SK-N-SH (cell line): ENCODE results near the gene FHIP1B. TPM values are rescaled to one million over a fixed set of nuclear protein-coding genes. Genes with fewer than 3 reads are reported as not detected.

Experiments
- CTCF ChIA-PET: fragments of 300-600, 350-600 bp; formaldehyde crosslinking; extraction: SDS; loops from one replicate; lab custom pipeline; 2021; lab: Yijun Ruan, JAX
- POLR2A ChIA-PET: fragments of 350-600 bp; sonication (Branson Sonifier 250); formaldehyde crosslinking; extraction: SDS; loops from one replicate; lab custom pipeline; 2020; ENCODE audit warnings: antibody characterized with exemption, inconsistent platforms; lab: Yijun Ruan, JAX
- DNase-seq: peaks from one replicate; pipeline ENCODE4 v3.0.0; 2012
- H2AFZ ChIP-seq: fragments of 200-600 bp; sonication (generic); 2 replicates; pipeline ENCODE4 v1.8.1; 2016; ENCODE audit warnings: antibody characterized with exemption, mild to moderate bottlenecking, low read depth
- H3F3A ChIP-seq: fragments of 200-600 bp; sonication (generic); replicated peaks from 2 replicates; pipeline ENCODE3; 2016; ENCODE audit warnings: antibody characterized with exemption, mild to moderate bottlenecking; ENCODE audit not compliant: insufficient read depth
- H3K27ac ChIP-seq, 2 experiments: fragments of 200-500 bp in 1 of 2; fragments of 200-600 bp in 1 of 2; sonication (Bioruptor generic) in 1 of 2; sonication (generic), shearing (Covaris generic) in 1 of 2; 2 replicates each; pipeline versions ENCODE4 v1.5.1 to v1.6.1; 2014 to 2016; ENCODE audit warnings: low read depth in 2 of 2, inconsistent platforms in 1 of 2, low read length in 1 of 2, mild to moderate bottlenecking in 1 of 2, mixed read lengths in 1 of 2
- H3K27me3 ChIP-seq: fragments of 200-600 bp; sonication (generic), shearing (Covaris generic); 2 replicates; pipeline ENCODE4 v1.6.1; 2016; ENCODE audit warnings: mixed run types; ENCODE audit not compliant: insufficient read depth
- H3K36me3 ChIP-seq, 2 experiments: fragments of 200-500 bp in 1 of 2; fragments of 200-600 bp in 1 of 2; sonication (Bioruptor generic) in 1 of 2; sonication (generic) in 1 of 2; replicated peaks in 1 of 2; 2 replicates each; pipeline versions ENCODE3 to v1.5.1; 2014 to 2016; ENCODE audit warnings: low read length in 1 of 2, mild to moderate bottlenecking in 1 of 2; ENCODE audit not compliant: insufficient read depth in 2 of 2, control insufficient read depth in 1 of 2
- H3K4me1 ChIP-seq, 2 experiments: fragments of 200-500 bp in 1 of 2; fragments of 200-600 bp in 1 of 2; sonication (Bioruptor generic) in 1 of 2; sonication (generic), shearing (Covaris generic) in 1 of 2; 2 replicates each; pipeline versions ENCODE4 v1.5.1 to v1.6.1; 2014 to 2016; ENCODE audit warnings: low read depth in 1 of 2, low read length in 1 of 2, mixed run types in 1 of 2; ENCODE audit not compliant: insufficient read depth in 2 of 2, control insufficient read depth in 1 of 2
- H3K4me2 ChIP-seq: fragments of 200-600 bp; sonication (generic), shearing (Covaris generic); 2 replicates; pipeline ENCODE4 v1.6.1; 2017; ENCODE audit warnings: mixed run types
- H3K4me3 ChIP-seq, 2 experiments: fragments of 200-500 bp in 1 of 2; fragments of 200-600 bp in 1 of 2; sonication (Bioruptor generic) in 1 of 2; sonication (generic), shearing (Covaris generic) in 1 of 2; 2 replicates each; pipeline versions ENCODE4 v1.5.1 to v1.8.1; 2014 to 2016; ENCODE audit warnings: low read depth in 2 of 2, inconsistent platforms in 1 of 2, low read length in 1 of 2, mild to moderate bottlenecking in 1 of 2, mixed read lengths in 1 of 2, moderate library complexity in 1 of 2
- H3K79me2 ChIP-seq: fragments of 200-600 bp; sonication (generic); 2 replicates; pipeline ENCODE4 v1.8.1; 2017; ENCODE audit warnings: mild to moderate bottlenecking; ENCODE audit not compliant: insufficient read depth
- H3K9ac ChIP-seq: fragments of 200-600 bp; sonication (generic); 2 replicates; pipeline ENCODE4 v1.6.1; 2017; ENCODE audit warnings: mixed run types
- H3K9me2 ChIP-seq: fragments of 200-600 bp; sonication (generic); 2 replicates; pipeline ENCODE4 v1.6.1; 2017; ENCODE audit warnings: mixed run types
- H3K9me3 ChIP-seq: fragments of 200-600 bp; sonication (generic); 2 replicates; pipeline ENCODE4 v1.6.1; 2017; ENCODE audit warnings: mixed run types, mild to moderate bottlenecking, moderate library complexity
- H4K20me1 ChIP-seq: fragments of 200-600 bp; sonication (generic); 2 replicates; pipeline ENCODE4 v1.6.1; 2017; ENCODE audit warnings: mild to moderate bottlenecking, mixed run types; ENCODE audit not compliant: insufficient read depth
- EP300 ChIP-seq, 2 experiments: IDR thresholded peaks; 2 replicates each; pipeline versions ENCODE4 v1.4.0 to v1.6.1; 2012; ENCODE audit warnings: borderline replicate concordance in 1 of 2, low read depth in 1 of 2, low read length in 1 of 2
- MEF2A ChIP-seq: IDR thresholded peaks from 2 replicates; pipeline ENCODE4 v1.4.0; 2012; ENCODE audit warnings: low read depth, borderline replicate concordance
- PBX3 ChIP-seq: IDR thresholded peaks from 2 replicates; pipeline ENCODE4; 2012
- RCOR1 ChIP-seq: fragments of 150-350 bp; IDR thresholded peaks from 2 replicates; pipeline ENCODE4 v1.6.1; 2017; ENCODE audit warnings: antibody characterized with exemption, low read length
- SIN3A ChIP-seq: IDR thresholded peaks from 2 replicates; pipeline ENCODE4 v1.6.1; 2012; ENCODE audit warnings: low read depth, mild to moderate bottlenecking, low read length, moderate library complexity, borderline replicate concordance
- SMC3 ChIP-seq: IDR thresholded peaks from 2 replicates; pipeline ENCODE4 v1.6.1; 2012; ENCODE audit warnings: low read depth, low read length, improper control_type of control experiment
- USF2 ChIP-seq: fragments of 150-350 bp; IDR thresholded peaks from 2 replicates; pipeline ENCODE4 v1.6.1; 2017; ENCODE audit warnings: antibody characterized with exemption, low read length, low read depth, borderline replicate concordance
- YY1 ChIP-seq: IDR thresholded peaks from 2 replicates; pipeline ENCODE4 v1.4.0; 2012; ENCODE audit warnings: low read depth, mild to moderate bottlenecking
- ZBTB33 ChIP-seq: IDR thresholded peaks from 2 replicates; pipeline ENCODE4 v1.4.0; 2012; ENCODE audit warnings: low read depth, borderline replicate concordance
- WGBS: methylation state at CpG from one replicate; pipeline ENCODE4 v1.1.6; 2017; ENCODE audit warnings: low lambda C conversion rate; 5-methylcytosine and 5-hydroxymethylcytosine counted together
- polyA plus RNA-seq, 3 experiments: library from polyadenylated mRNA; depleted of rRNA; stranded (reverse); fragments of >200 nt; gene quantifications; 2 replicates each; pipeline ENCODE4 v1.2.3, GENCODE V29; 2012

Gene FHIP1B
- polyA plus RNA-seq, 1 of the 3 experiments (the other 2 are of a cell fraction): 26.3 TPM

- no peak for DNase-seq
- no peaks in the 10 kb centered on the region for H4K20me1 ChIP-seq
- H3K4me1 ChIP-seq: no peaks in the 10 kb centered on the region
- no peak within 1 kb of the TSS for H3K9ac ChIP-seq
- no peak within 1 kb of the TSS for H3K4me3 ChIP-seq
- H2AFZ ChIP-seq: no peak within 1 kb of the TSS
- TF ChIP-seq SIN3A (no peak), MEF2A (no peak), RCOR1 (no peak), SMC3 (no peak), USF2 (no peak), EP300 (IDR thresholded peaks at IDR 0.05; ENCODE audit: borderline replicate concordance in 1 of 2, low read depth in 1 of 2, low read length in 1 of 2) (no peak), PBX3 (no peak), ZBTB33 (no peak), YY1 (no peak)
- H3K4me2 ChIP-seq: no peak within 1 kb of the TSS
- 0% methylated on average over 1 of the region's 1 CpG for WGBS
- H3K36me3 ChIP-seq: no peaks in the 10 kb centered on the region
- no peak within 1 kb of the TSS for H3K27ac ChIP-seq
- H3K79me2 ChIP-seq: no peaks in the 10 kb centered on the region
- no peaks in the 10 kb centered on the region for H3K9me2 ChIP-seq
- ChIA-PET POLR2A (no interaction called here), CTCF (no interaction called here)
- no peaks in the 10 kb centered on the region for H3F3A ChIP-seq
- no peaks in the 10 kb centered on the region; the same call in 1 of the 2 replicates for H3K27me3 ChIP-seq
- no peaks in the 10 kb centered on the region for H3K9me3 ChIP-seq
These were observed 64.2 kb downstream of the FHIP1B start, which contains the start of gene OR52B2 for GRCh38 chr11:6170226-6170625. OR52B2 (minus strand) TSS chr11:6170326; CDS start chr11:6170326, 0 bp downstream.

Other genes with a start within 250 kb of the FHIP1B start
- gene OR52L1, start 247.7 kb downstream of the FHIP1B start, polyA plus RNA-seq (2012; rRNA removed): not detected in 2 replicates
- gene OR56A4, start 227.7 kb downstream of the FHIP1B start, polyA plus RNA-seq (2012; rRNA removed): not detected in 2 replicates
- not detected in 2 replicates for gene OR56A1, start 203.9 kb downstream of the FHIP1B start, polyA plus RNA-seq (2012; rRNA removed)
- gene OR56B4, start 127.0 kb downstream of the FHIP1B start, polyA plus RNA-seq (2012; rRNA removed): not detected in 2 replicates
- not detected in 2 replicates for gene OR52B2, start 64.3 kb downstream of the FHIP1B start, polyA plus RNA-seq (2012; rRNA removed)
- gene OR52W1, start 35.4 kb downstream of the FHIP1B start, polyA plus RNA-seq (2012; rRNA removed): not detected in 2 replicates
- not detected in 2 replicates for gene C11orf42, start 29.1 kb downstream of the FHIP1B start, polyA plus RNA-seq (2012; rRNA removed)
- gene CNGA4, start 4.5 kb upstream of the FHIP1B start, polyA plus RNA-seq (2012; rRNA removed): 0.08 and 0.13 TPM in 2 replicates
- gene CCKBR, start 25.2 kb upstream of the FHIP1B start, polyA plus RNA-seq (2012; rRNA removed): not detected in 2 replicates
- 21.5 and 23.5 TPM in 2 replicates for gene CAVIN3, start 85.9 kb upstream of the FHIP1B start, polyA plus RNA-seq (2012; rRNA removed)
- 59.6 and 69.2 TPM in 2 replicates for gene SMPD1, start 155.8 kb upstream of the FHIP1B start, polyA plus RNA-seq (2012; rRNA removed)
- 32.9 and 35.9 TPM in 2 replicates for gene APBB1, start 184.5 kb upstream of the FHIP1B start, polyA plus RNA-seq (2012; rRNA removed)
- 1.8 and 2.3 TPM in 2 replicates for gene HPX, start 206.4 kb upstream of the FHIP1B start, polyA plus RNA-seq (2012; rRNA removed)
- gene TRIM3, start 239.3 kb upstream of the FHIP1B start, polyA plus RNA-seq (2012; rRNA removed): 22.8 and 26.6 TPM in 2 replicates
- 128 and 162 TPM in 2 replicates for gene ARFIP2, start 246.7 kb upstream of the FHIP1B start, polyA plus RNA-seq (2012; rRNA removed)
- 26.2 and 33.1 TPM in 2 replicates for gene TIMM10B, start 246.9 kb upstream of the FHIP1B start, polyA plus RNA-seq (2012; rRNA removed)